IMR-90 (cell line): ENCODE measurements around the gene SORBS1. TPM values are rescaled to one million over a fixed set of nuclear protein-coding genes. Genes with fewer than 3 reads are reported as not detected.

Experiments used
- ATAC-seq: fragments of 200-7000 bp; cut with Tn5 transposase; 2 replicates; pipeline ENCODE4 v1.9.1; 2020; ENCODE audit warnings: low read depth, mild to moderate bottlenecking, moderate library complexity
- BruUV-seq: library from RNA; stranded (reverse); fragments of 400-500 nt; replicated peaks from 2 replicates; lab custom pipeline; 2021; lab: Mats Ljungman, UMichigan
- CTCF ChIA-PET: fragments of 300-600 bp; formaldehyde crosslinking; extraction: SDS; loops from one replicate; lab custom pipeline; 2021; ENCODE audit warnings: antibody characterized with exemption; lab: Yijun Ruan, JAX
- POLR2A ChIA-PET: fragments of 300-600 bp; sonication (Branson Sonifier 250); formaldehyde crosslinking; loops from one replicate; lab custom pipeline; 2022; ENCODE audit warnings: antibody characterized with exemption; ENCODE audit not compliant: unreplicated experiment; lab: Charles Lee
- DNase-seq: peaks from one replicate; pipeline ENCODE4 v3.0.0; 2013
- H2AFZ ChIP-seq: replicated peaks from 2 replicates; pipeline ENCODE3; 2013; ENCODE audit warnings: low read length, mild to moderate bottlenecking; ENCODE audit not compliant: poor library complexity
- H2AK5ac ChIP-seq: 2 replicates; pipeline ENCODE4 v1.6.1; 2013; ENCODE audit warnings: low read depth, low read length, inconsistent platforms
- H2AK9ac ChIP-seq: replicated peaks from 2 replicates; pipeline ENCODE3; 2013; ENCODE audit warnings: mild to moderate bottlenecking, low read depth, low read length, moderate library complexity; ENCODE audit not compliant: poor library complexity
- H2BK120ac ChIP-seq: 2 replicates; pipeline ENCODE4 v1.6.1; 2013; ENCODE audit warnings: low read depth, low read length, inconsistent platforms
- H2BK15ac ChIP-seq: 3 replicates; pipeline ENCODE4 v1.6.1; 2013; ENCODE audit warnings: low read depth, low read length, inconsistent platforms
- H2BK20ac ChIP-seq: 2 replicates; pipeline ENCODE4 v1.6.1; 2013; ENCODE audit warnings: low read depth, mild to moderate bottlenecking, inconsistent platforms, low read length, moderate library complexity
- H2BK5ac ChIP-seq: 2 replicates; pipeline ENCODE4 v1.6.1; 2013; ENCODE audit warnings: mild to moderate bottlenecking, low read depth, low read length, inconsistent platforms; ENCODE audit not compliant: poor library complexity, severe bottlenecking
- H3K14ac ChIP-seq: replicated peaks from 2 replicates; pipeline ENCODE4 v1.6.1; 2013; ENCODE audit warnings: low read depth, low read length, inconsistent platforms
- H3K18ac ChIP-seq: 2 replicates; pipeline ENCODE4 v1.6.1; 2013; ENCODE audit warnings: low read depth, low read length, control low read depth
- H3K23ac ChIP-seq: 2 replicates; pipeline ENCODE4 v1.6.1; 2013; ENCODE audit warnings: low read depth, low read length, inconsistent platforms
- H3K27ac ChIP-seq: 2 replicates; pipeline ENCODE4 v1.5.1; 2013; ENCODE audit warnings: mild to moderate bottlenecking, control low read depth, low read length; ENCODE audit not compliant: insufficient read depth
- H3K27me3 ChIP-seq: 2 replicates; pipeline ENCODE4 v1.6.1; 2013; ENCODE audit warnings: low read length; ENCODE audit not compliant: control insufficient read depth, insufficient read depth
- H3K36me3 ChIP-seq: 2 replicates; pipeline ENCODE4 v1.6.1; 2013; ENCODE audit warnings: low read length, mixed read lengths; ENCODE audit not compliant: control insufficient read depth, insufficient read depth
- H3K4ac ChIP-seq: 2 replicates; pipeline ENCODE4 v1.6.1; 2013; ENCODE audit warnings: low read depth, low read length, inconsistent platforms
- H3K4me1 ChIP-seq: 2 replicates; pipeline ENCODE4 v1.6.1; 2013; ENCODE audit warnings: low read length, mixed read lengths; ENCODE audit not compliant: control insufficient read depth, insufficient read depth
- H3K4me2 ChIP-seq: 2 replicates; pipeline ENCODE4 v1.6.1; 2013; ENCODE audit warnings: low read depth, mild to moderate bottlenecking, control low read depth, low read length, moderate library complexity
- H3K4me3 ChIP-seq: 2 replicates; pipeline ENCODE4 v1.5.1; 2013; ENCODE audit warnings: low read depth, mild to moderate bottlenecking, control low read depth, low read length, moderate library complexity; ENCODE audit not compliant: insufficient read depth
- H3K56ac ChIP-seq: 2 replicates; pipeline ENCODE4 v1.6.1; 2013; ENCODE audit warnings: low read length, inconsistent platforms; ENCODE audit not compliant: insufficient read depth; ENCODE audit errors: extremely low read depth
- H3K79me1 ChIP-seq, 2 experiments: 2 replicates each; pipeline ENCODE4 v1.6.1; 2013; ENCODE audit warnings: low read length in 2 of 2, inconsistent platforms in 1 of 2, low read depth in 1 of 2
- H3K9ac ChIP-seq: 2 replicates; pipeline ENCODE4 v1.6.1; 2013; ENCODE audit warnings: low read depth, low read length, control low read depth
- H3K9me1 ChIP-seq: 2 replicates; pipeline ENCODE4 v1.6.1; 2013; ENCODE audit warnings: low read length, inconsistent platforms; ENCODE audit not compliant: insufficient read depth
- H3K9me3 ChIP-seq: 2 replicates; pipeline ENCODE4 v1.6.1; 2013; ENCODE audit warnings: low read length; ENCODE audit not compliant: control insufficient read depth, insufficient read depth
- H4K20me1 ChIP-seq: 2 replicates; pipeline ENCODE4 v1.6.1; 2013; ENCODE audit warnings: low read length, inconsistent platforms; ENCODE audit not compliant: insufficient read depth
- H4K5ac ChIP-seq: 2 replicates; pipeline ENCODE4 v1.6.1; 2013; ENCODE audit warnings: mild to moderate bottlenecking, low read depth, low read length, control low read depth
- H4K8ac ChIP-seq, 2 experiments: 2 replicates each; pipeline ENCODE4 v1.6.1; 2013; ENCODE audit warnings: low read depth in 2 of 2, low read length in 2 of 2, control low read depth in 1 of 2, inconsistent platforms in 1 of 2
- H4K91ac ChIP-seq: 2 replicates; pipeline ENCODE4 v1.6.1; 2013; ENCODE audit warnings: low read depth, low read length, inconsistent platforms; ENCODE audit not compliant: insufficient read depth
- BHLHE40 ChIP-seq: fragments of 150-350 bp; IDR thresholded peaks from 2 replicates; pipeline ENCODE4 v1.6.1; 2016; ENCODE audit warnings: mild to moderate bottlenecking, low read depth, low read length
- CEBPB ChIP-seq: IDR thresholded peaks from 2 replicates; pipeline ENCODE4 v1.6.1; 2012; ENCODE audit warnings: low read depth, low read length, improper control_type of control experiment
- CHD1 ChIP-seq: IDR thresholded peaks from 2 replicates; pipeline ENCODE4 v1.6.1; 2012; ENCODE audit warnings: low read depth, low read length, improper control_type of control experiment
- CTCF ChIP-seq: conservative IDR thresholded peaks from 2 replicates; pipeline ENCODE4 v1.5.1; 2012; ENCODE audit warnings: mild to moderate bottlenecking, low read depth, low read length, improper control_type of control experiment
- FOS ChIP-seq: fragments of 150-350 bp; IDR thresholded peaks from 2 replicates; pipeline ENCODE4 v1.6.1; 2016; ENCODE audit warnings: low read depth, low read length
- MAFK ChIP-seq: IDR thresholded peaks from 2 replicates; pipeline ENCODE4 v1.6.1; 2012; ENCODE audit warnings: low read depth, low read length, improper control_type of control experiment
- MAZ ChIP-seq: IDR thresholded peaks from 2 replicates; pipeline ENCODE4 v1.6.1; 2012; ENCODE audit warnings: low read depth, mild to moderate bottlenecking, low read length, improper control_type of control experiment, moderate library complexity, borderline replicate concordance
- MXI1 ChIP-seq: IDR thresholded peaks from 2 replicates; pipeline ENCODE4 v1.6.1; 2012; ENCODE audit warnings: low read depth, mild to moderate bottlenecking, low read length, moderate library complexity, borderline replicate concordance
- NFE2L2 ChIP-seq: fragments of 150-350 bp; IDR thresholded peaks from 2 replicates; pipeline ENCODE4 v1.6.1; 2016; ENCODE audit warnings: low read depth, mild to moderate bottlenecking, low read length
- POLR2A ChIP-seq: IDR thresholded peaks from 2 replicates; pipeline ENCODE4 v1.6.1; 2012; ENCODE audit warnings: mild to moderate bottlenecking, low read depth, low read length
- RAD21 ChIP-seq: IDR thresholded peaks from 2 replicates; pipeline ENCODE4 v1.6.1; 2012; ENCODE audit warnings: low read length, improper control_type of control experiment
- RCOR1 ChIP-seq: IDR thresholded peaks from 2 replicates; pipeline ENCODE4 v1.6.1; 2012; ENCODE audit warnings: mild to moderate bottlenecking, low read length, improper control_type of control experiment; ENCODE audit not compliant: insufficient replicate concordance
- RFX5 ChIP-seq: IDR thresholded peaks from 2 replicates; pipeline ENCODE4 v1.8.0; 2012; ENCODE audit warnings: low read depth, mild to moderate bottlenecking, low read length, moderate library complexity
- SMC3 ChIP-seq: fragments of 150-350 bp; IDR thresholded peaks from 2 replicates; pipeline ENCODE4 v1.6.1; 2016; ENCODE audit warnings: low read depth, mild to moderate bottlenecking, antibody characterized with exemption, low read length, moderate library complexity
- WGBS, 2 experiments: methylation state at CpG; one replicate each; pipeline versions ENCODE4 v1.1.5 to v1.1.7; 2013; ENCODE audit warnings: missing lambda C conversion rate in 2 of 2; ENCODE audit not compliant: insufficient read length in 1 of 2; ENCODE audit errors: extremely low coverage in 2 of 2; 5-methylcytosine and 5-hydroxymethylcytosine counted together
- dilution Hi-C: fragments of 300-500 bp; cut with HindIII; formaldehyde crosslinking; loops from one replicate; pipeline ENCODE4 v1.14.3; 2018; ENCODE audit warnings: low sequenced_read_pairs; ENCODE audit not compliant: unreplicated experiment
- in situ Hi-C: fragments of 300-500 bp; cut with MboI; formaldehyde crosslinking; loops from 3 replicates; pipeline ENCODE4 v1.14.3; 2019; ENCODE audit warnings: low sequenced_read_pairs, inconsistent platforms, mixed read lengths
- intact Hi-C: fragments of 100-400 bp; cut with micrococcal nuclease; formaldehyde crosslinking; loops from 2 replicates; pipeline ENCODE4 v1.10.0; 2022
- polyA plus RNA-seq, 3 experiments: library from polyadenylated mRNA; depleted of rRNA; stranded (reverse); fragments of >200 nt; gene quantifications; 2 replicates each; pipeline ENCODE4 v1.2.3, GENCODE V29; 2012; ENCODE audit warnings: low replicate concordance in 1 of 3
- total RNA-seq: library from RNA; depleted of rRNA; stranded (reverse); fragments of >200 nt; gene quantifications from 2 replicates; pipeline ENCODE4 v1.2.3, GENCODE V29; 2012
- TF ChIP-seq, protein P1 (sequence below): fragments of 150-350 bp; IDR thresholded peaks from 2 replicates; pipeline ENCODE4 v1.6.1; 2017; ENCODE audit warnings: mild to moderate bottlenecking, antibody characterized with exemption, low read length, low read depth
- TF ChIP-seq, protein P2 (sequence below): fragments of 150-350 bp; IDR thresholded peaks from 2 replicates; pipeline ENCODE4 v1.6.1; 2016; ENCODE audit warnings: low read depth, mild to moderate bottlenecking, low read length, moderate library complexity, borderline replicate concordance

The SORBS1 gene
- total and polyA plus RNA-seq, 2 of the 4 experiments (the other 2 are of a cell fraction) = 0.18 to 0.32 TPM

DNA sequence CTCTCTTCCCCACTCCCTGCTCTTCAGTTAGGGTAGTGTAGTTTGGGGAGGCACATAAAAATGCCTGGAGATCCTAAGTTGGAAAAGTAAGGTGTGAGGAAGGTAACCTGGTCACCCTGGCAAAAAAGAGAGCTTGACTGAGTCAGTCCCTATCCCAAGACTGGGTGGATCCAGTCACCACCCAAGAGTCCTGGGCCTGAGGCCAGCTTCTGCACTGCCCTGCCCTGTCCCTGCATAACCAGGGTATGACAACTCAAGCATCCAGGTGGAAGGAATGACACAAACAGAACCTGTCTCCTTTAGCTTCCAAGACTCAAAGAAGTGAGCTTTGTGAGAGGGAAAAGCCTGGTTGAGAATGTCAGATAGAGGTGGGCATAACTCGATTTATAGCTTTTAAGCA lies 26.9 kb upstream of the SORBS1 start:
- POLR2A ChIA-PET = no interaction called here

More for the DNA sequence above, 26.9 kb upstream of the SORBS1 start:
- no peaks in the 10 kb centered on the region for H3K79me1 ChIP-seq
- no peak overlapping the region for H3K27ac ChIP-seq
- H3K18ac ChIP-seq = no peak overlapping the region
- no peak overlapping the region for H2AK5ac ChIP-seq
- no peak overlapping the region for H4K5ac ChIP-seq
- no peak overlapping the region for H4K8ac ChIP-seq
- WGBS, 2 experiments = 33% methylated on average over 1 of the region's 1 CpG; no CpG with 5 or more reads in 1 of the 2 experiments
- no peak overlapping the region for H3K4ac ChIP-seq
- no peak overlapping the region for H2BK5ac ChIP-seq
- H2AFZ ChIP-seq = no peak overlapping the region
- no peaks in the 10 kb centered on the region for H3K36me3 ChIP-seq
- H2BK20ac ChIP-seq = no peak overlapping the region
- CTCF ChIA-PET = no interaction called here
- TF ChIP-seq MAZ (no peak), CTCF (no peak), MAFK (no peak), SMC3 (no peak), RCOR1 (no peak), FOS (no peak), BHLHE40 (no peak), RAD21 (no peak), NFE2L2 (no peak), CHD1 (no peak), MXI1 (no peak), CEBPB (no peak), POLR2A (no peak), RFX5 (no peak)
- TF ChIP-seq, protein P1, sequence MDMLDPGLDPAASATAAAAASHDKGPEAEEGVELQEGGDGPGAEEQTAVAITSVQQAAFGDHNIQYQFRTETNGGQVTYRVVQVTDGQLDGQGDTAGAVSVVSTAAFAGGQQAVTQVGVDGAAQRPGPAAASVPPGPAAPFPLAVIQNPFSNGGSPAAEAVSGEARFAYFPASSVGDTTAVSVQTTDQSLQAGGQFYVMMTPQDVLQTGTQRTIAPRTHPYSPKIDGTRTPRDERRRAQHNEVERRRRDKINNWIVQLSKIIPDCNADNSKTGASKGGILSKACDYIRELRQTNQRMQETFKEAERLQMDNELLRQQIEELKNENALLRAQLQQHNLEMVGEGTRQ = no peak
- TF ChIP-seq, protein P2, sequence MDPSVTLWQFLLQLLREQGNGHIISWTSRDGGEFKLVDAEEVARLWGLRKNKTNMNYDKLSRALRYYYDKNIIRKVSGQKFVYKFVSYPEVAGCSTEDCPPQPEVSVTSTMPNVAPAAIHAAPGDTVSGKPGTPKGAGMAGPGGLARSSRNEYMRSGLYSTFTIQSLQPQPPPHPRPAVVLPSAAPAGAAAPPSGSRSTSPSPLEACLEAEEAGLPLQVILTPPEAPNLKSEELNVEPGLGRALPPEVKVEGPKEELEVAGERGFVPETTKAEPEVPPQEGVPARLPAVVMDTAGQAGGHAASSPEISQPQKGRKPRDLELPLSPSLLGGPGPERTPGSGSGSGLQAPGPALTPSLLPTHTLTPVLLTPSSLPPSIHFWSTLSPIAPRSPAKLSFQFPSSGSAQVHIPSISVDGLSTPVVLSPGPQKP = no peak
- DNase-seq = no peak
- no peak overlapping the region for H3K4me2 ChIP-seq
- no peak overlapping the region for H2BK15ac ChIP-seq
- no peaks in the 10 kb centered on the region for H3K9me3 ChIP-seq
- H3K4me1 ChIP-seq = no peaks in the 10 kb centered on the region
- in situ Hi-C loops (no loop called here), intact Hi-C loops (no loop called here), dilution Hi-C loops (no loop called here)
- ATAC-seq = no peak
- H3K27me3 ChIP-seq = peaks cover 9% of the 10 kb centered on the region
- no peak overlapping the region for H4K91ac ChIP-seq
- no peak overlapping the region for H3K23ac ChIP-seq
- no peak overlapping the region for H3K4me3 ChIP-seq
- H2BK120ac ChIP-seq = no peak overlapping the region
- no peaks in the 10 kb centered on the region for H3K9me1 ChIP-seq
- BruUV-seq = no TSS peak
- H3K56ac ChIP-seq = no peak overlapping the region
- H4K20me1 ChIP-seq = no peaks in the 10 kb centered on the region
- H3K14ac ChIP-seq = no peak overlapping the region
- no peak overlapping the region for H2AK9ac ChIP-seq
- no peak overlapping the region for H3K9ac ChIP-seq
